GM20431 (cell line): ENCODE measurements around the gene ACSF2.

Source experiments
- in situ Hi-C: fragments of 300-500 bp; cut with MseI, MboI; formaldehyde crosslinking; loops from one replicate; pipeline ENCODE4 v1.15.0; 2020; ENCODE audit warnings: low sequenced_read_pairs; ENCODE audit not compliant: unreplicated experiment

Gene ACSF2

DNA sequence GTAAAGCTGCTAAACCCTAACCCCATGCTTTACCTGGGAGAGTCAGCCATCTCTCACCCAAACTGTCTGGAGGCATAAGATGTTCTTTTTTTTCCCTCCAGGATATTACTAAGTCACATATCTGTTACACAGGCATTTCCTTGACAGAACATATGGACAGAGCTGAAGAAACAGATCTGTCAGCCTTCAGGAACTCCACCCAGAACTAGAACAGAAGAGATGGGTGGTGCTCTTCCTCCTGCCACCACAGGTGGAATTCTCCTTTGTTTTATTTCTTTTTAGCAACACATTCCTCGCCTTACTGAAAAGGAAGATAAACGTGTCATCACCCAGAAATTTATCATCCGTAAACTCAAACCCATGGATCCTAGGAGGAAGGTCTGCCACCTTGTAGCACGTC is 91.0 kb downstream of the ACSF2 start:
- in situ Hi-C loops: no loop called here

- in situ Hi-C loops: no loop called here
These were observed 91.7 kb downstream of the ACSF2 start for GRCh38 chr17:50517504-50518383.

DNA sequence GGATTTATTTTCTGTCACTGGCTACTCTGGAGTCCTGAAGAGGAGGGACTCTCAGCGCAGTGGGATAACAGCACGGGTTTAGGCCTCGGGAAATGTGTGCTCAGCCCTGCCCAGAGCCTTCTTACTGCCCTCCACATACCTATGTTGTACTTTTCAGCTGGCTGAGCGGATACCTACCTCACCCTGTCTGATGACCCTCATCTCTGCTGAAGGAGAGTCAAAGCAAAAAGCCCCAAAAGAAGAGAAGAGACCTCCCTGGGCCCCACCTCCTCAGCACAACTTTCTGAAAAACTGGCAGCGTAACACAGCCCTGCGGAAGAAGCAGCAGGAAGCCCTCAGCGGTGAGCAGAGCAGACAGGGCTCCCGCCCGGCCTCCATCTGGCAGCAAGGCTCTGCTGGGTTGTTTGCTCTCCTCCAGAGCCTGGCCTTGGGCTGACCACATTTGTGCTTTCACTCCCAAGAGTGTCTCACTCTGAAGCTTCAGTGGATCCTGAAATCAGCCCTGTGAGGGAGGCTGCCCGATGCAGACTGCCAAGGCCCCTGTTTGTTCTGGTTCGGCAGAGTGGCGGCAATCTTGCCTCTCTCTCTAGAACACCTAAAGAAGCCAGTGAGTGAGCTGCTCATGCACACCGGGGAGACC is 92.5 kb downstream of the ACSF2 start:
- in situ Hi-C loops: no loop called here

- in situ Hi-C loops: no loop called here
These were observed 93.3 kb downstream of the ACSF2 start for GRCh38 chr17:50519141-50519834.

DNA sequence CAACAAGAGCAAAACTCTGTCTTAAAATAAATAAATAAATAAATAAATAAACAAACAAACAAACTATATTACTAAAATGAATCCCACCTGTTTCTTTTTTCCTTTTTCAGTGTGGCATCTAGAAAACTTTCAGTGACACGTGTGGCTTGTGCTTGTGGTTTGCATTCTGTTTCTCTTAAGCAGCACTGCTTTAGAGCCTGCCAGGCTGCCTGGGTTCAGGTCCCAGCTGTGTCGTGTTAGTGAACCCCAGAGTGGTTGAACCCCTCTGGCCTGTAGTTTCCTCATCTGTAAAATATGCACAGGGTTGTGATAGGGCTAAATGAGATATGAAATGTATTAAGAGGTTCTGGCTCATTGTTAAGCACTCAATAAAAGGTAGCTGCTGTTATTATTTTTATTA is 94.5 kb downstream of the ACSF2 start:
- in situ Hi-C loops: no loop called here

DNA sequence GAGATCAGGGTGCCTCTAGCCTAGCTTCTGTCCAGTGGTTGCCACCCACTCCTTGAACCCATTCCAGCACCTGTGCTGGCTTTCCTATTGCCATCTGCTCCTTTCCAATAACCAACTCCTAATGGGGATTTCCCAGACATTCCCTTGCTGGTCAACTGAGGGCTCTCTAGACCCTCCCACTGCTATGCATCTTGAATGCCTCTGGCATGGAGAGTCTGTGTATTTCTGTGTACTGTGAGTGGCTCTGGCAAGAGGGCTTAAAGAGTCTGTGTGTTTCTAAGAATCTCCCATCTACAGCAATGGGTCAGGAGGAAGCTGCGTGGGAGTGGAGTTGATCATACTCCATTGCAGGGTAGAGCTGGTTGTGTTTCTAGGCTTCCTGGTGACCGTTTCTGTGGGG is 95.5 kb downstream of the ACSF2 start:
- in situ Hi-C loops: no loop called here

DNA sequence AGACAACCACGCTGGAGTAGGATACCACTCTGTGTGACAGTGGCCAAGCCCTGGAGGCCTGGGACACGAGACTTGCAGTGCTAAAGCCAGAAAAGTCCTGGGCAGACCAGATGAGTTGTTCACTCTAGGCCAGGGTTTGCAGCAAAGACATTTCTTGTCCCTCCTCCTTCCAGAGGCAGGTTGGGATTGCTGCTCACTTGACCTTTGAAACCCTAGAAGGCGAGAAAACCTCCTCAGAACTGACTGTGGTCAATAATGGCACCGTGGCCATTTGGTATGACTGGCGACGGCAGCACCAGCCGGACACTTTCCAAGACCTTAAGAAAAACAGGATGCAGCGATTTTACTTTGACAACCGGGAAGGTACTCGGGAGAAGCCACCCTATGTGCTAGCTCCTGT is 96.7 kb downstream of the ACSF2 start:
- in situ Hi-C loops: no loop called here

- in situ Hi-C loops: no loop called here
These were observed 97.2 kb downstream of the ACSF2 start for GRCh38 chr17:50523208-50523607.
